Thyroid gland (tissue), 4 donors: ENCODE results near the gene GDNF. TPM values are rescaled to one million over a fixed set of nuclear protein-coding genes. Genes with fewer than 3 reads are reported as not detected.

Experiments
- DNase-seq, 2 donors: peaks; one replicate each; pipeline ENCODE4 v3.0.0-alpha.2; 2019
- H3K27ac ChIP-seq, 3 donors: fragments of 200-600 bp; sonication (generic); 1 replicate in 2 of 3; 2 replicates in 1 of 3; pipeline ENCODE4 v1.5.1; 2016 to 2019; ENCODE audit warnings: mild to moderate bottlenecking in 1 of 3, moderate library complexity in 1 of 3
- H3K27me3 ChIP-seq: fragments of 200-600 bp; sonication (generic); one replicate; pipeline ENCODE4 v1.5.1; 2019
- H3K36me3 ChIP-seq, 2 donors: fragments of 200-600 bp; sonication (generic); one replicate each; pipeline ENCODE4 v1.5.1; 2016 to 2019
- H3K4me1 ChIP-seq, 2 donors: fragments of 200-600 bp; sonication (generic); one replicate each; pipeline ENCODE4 v1.5.1; 2017 to 2019
- H3K4me3 ChIP-seq, 3 donors: fragments of 200-600 bp; sonication (generic); replicated peaks in 1 of 3; 1 replicate in 2 of 3; 2 replicates in 1 of 3; pipeline ENCODE4 v1.5.1; 2016; ENCODE audit warnings: mild to moderate bottlenecking in 1 of 3
- H3K9me3 ChIP-seq: fragments of 200-600 bp; sonication (generic); one replicate; pipeline ENCODE4 v1.5.1; 2017
- POLR2A ChIP-seq, 2 donors: fragments of 450-650 bp; IDR thresholded peaks; one replicate each; pipeline ENCODE4 v1.6.1; 2017; ENCODE audit warnings: antibody characterized with exemption in 2 of 2, mild to moderate bottlenecking in 2 of 2, moderate library complexity in 1 of 2
- WGBS, 2 donors: methylation state at CpG; one replicate each; pipeline ENCODE4 v1.1.5; 2017; 5-methylcytosine and 5-hydroxymethylcytosine counted together
- intact Hi-C: fragments of 100-400 bp; cut with DNase I; formaldehyde crosslinking; loops from one replicate; pipeline ENCODE4 v1.15.1; 2023
- total RNA-seq, 4 donors: library from RNA; depleted of rRNA; stranded (reverse); fragments of >200 nt; gene quantifications; one replicate each; pipeline ENCODE4 v1.2.3, GENCODE V29; 2016
- TF ChIP-seq, protein P1 (sequence below), 6 experiments: fragments of 200-600 bp in 3 of 6; fragments of 450-650 bp in 3 of 6; sonication (generic) in 3 of 6; IDR thresholded peaks; one replicate each; pipeline ENCODE4 v1.5.1; 2016 to 2019; ENCODE audit warnings: antibody characterized with exemption in 6 of 6, mild to moderate bottlenecking in 2 of 6, inconsistent platforms in 1 of 6, moderate library complexity in 1 of 6

The GDNF gene
- total RNA-seq, 4 donors from 2014 or later: not detected

DNA sequence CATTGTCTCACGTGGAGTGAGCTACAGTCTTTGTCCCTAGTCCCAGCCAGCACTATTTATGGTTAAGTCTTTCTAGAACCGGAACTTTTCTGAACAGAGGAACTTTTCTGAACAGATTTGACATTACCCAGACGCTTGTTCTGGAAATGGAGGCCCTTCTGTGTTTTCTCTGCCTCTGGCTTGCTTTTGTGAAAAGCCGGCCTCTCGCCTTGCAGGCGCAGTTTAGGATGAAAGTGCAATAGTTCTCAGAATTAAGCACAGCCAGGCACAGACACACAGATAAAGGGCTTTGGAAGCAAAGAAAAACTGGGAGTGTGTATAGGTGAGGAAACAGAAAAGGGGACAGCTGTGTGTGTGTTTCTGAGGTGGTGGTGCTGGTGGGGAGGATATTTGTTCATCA is 5.9 kb downstream of the GDNF start:
- Histone ChIP-seq H3K4me1 (peaks cover 20 to 24% of the 10 kb centered on the region in 2 donors), H3K36me3 (no peaks in the 10 kb centered on the region), H3K27me3 (peaks cover 21% of the 10 kb centered on the region), H3K27ac (no peak overlapping the region), H3K9me3 (no peaks in the 10 kb centered on the region), H3K4me3 (no peak overlapping the region)
- intact Hi-C loops: no loop called here
- TF ChIP-seq, protein P1, sequence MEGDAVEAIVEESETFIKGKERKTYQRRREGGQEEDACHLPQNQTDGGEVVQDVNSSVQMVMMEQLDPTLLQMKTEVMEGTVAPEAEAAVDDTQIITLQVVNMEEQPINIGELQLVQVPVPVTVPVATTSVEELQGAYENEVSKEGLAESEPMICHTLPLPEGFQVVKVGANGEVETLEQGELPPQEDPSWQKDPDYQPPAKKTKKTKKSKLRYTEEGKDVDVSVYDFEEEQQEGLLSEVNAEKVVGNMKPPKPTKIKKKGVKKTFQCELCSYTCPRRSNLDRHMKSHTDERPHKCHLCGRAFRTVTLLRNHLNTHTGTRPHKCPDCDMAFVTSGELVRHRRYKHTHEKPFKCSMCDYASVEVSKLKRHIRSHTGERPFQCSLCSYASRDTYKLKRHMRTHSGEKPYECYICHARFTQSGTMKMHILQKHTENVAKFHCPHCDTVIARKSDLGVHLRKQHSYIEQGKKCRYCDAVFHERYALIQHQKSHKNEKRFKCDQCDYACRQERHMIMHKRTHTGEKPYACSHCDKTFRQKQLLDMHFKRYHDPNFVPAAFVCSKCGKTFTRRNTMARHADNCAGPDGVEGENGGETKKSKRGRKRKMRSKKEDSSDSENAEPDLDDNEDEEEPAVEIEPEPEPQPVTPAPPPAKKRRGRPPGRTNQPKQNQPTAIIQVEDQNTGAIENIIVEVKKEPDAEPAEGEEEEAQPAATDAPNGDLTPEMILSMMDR (IDR thresholded peaks at IDR 0.05): no peak
- no peak for TF ChIP-seq POLR2A (IDR thresholded peaks at IDR 0.05)
- 74% methylated on average over 6 of the region's 6 CpGs for WGBS, 2 donors
- DNase-seq: no peak

DNA sequence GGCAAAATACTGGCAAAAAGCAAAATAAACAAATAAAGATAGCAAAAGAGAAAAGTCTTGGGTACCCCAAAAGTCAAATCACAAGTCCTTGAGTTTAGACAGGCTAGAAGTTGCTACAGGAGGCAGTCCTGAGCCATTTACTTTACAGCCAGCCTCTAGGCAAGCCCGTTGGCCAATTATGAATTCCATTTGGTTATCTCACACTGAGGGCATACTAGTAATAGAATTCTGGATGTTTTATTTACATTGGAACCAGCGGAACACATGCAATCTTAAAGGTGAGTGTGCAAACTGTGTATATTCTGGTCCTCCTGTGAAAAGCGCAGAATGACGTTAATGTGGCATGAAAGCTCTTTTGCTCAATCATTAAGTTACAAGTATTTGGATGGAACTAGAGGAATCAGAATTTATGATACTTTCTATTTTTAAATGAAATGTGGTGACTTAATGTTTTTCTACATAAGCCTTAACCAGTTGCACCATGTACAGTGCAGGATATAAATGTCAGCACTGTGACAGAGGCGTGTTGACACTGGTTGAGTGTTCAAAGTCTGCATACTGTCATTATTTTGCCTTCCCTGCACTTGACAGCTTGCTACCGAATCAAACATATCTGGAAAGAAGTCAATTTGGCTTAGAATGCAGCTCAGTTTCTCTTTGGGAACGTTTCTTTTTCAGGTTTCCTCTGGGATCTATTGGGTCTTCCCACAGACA is 7.9 kb downstream of the GDNF start:
- TF ChIP-seq POLR2A (IDR thresholded peaks at IDR 0.05): no peak
- TF ChIP-seq, protein P1 (IDR thresholded peaks at IDR 0.05): no peak
- no peaks in the 10 kb centered on the region for H3K36me3 ChIP-seq
- H3K4me1 ChIP-seq: peaks cover 7 to 8% of the 10 kb centered on the region in 2 donors
- no peak overlapping the region for H3K27ac ChIP-seq
- no peaks in the 10 kb centered on the region for H3K9me3 ChIP-seq
- intact Hi-C loops: no loop called here
- WGBS, 2 donors: 73 to 75% methylated on average over 7 of the region's 7 CpGs
- H3K27me3 ChIP-seq: peaks cover 10% of the 10 kb centered on the region
- no peak for DNase-seq
- H3K4me3 ChIP-seq: no peak overlapping the region

DNA sequence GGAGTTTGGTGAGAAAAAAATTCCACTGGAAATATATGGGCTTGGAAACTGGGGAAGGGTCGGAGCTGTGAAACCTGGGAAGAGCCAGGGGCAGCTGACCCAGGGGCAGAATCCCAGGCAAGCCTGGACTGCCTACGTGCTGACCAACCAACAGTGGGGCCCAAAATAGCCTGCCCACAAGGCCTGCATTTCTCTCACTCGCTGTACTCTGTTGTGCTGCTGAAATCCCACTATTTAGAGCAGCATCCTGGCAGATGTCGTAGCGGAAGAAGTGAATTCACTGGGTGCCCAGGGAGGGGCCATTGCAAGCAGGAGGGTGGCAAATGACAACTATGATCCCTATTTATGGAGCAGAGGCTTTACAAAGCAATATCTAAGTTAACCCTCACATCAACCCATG is 9.5 kb downstream of the GDNF start:
- no peak overlapping the region for H3K27ac ChIP-seq
- no peaks in the 10 kb centered on the region for H3K4me1 ChIP-seq
- H3K27me3 ChIP-seq: peaks cover 10% of the 10 kb centered on the region
- DNase-seq: no peak
- no peaks in the 10 kb centered on the region for H3K9me3 ChIP-seq
- H3K36me3 ChIP-seq: no peaks in the 10 kb centered on the region
- 89 to 92% methylated on average over 5 of the region's 5 CpGs for WGBS, 2 donors
- no peak for TF ChIP-seq POLR2A (IDR thresholded peaks at IDR 0.05)
- TF ChIP-seq, protein P1 (IDR thresholded peaks at IDR 0.05): no peak
- no peak overlapping the region for H3K4me3 ChIP-seq
- intact Hi-C loops: no loop called here

DNA sequence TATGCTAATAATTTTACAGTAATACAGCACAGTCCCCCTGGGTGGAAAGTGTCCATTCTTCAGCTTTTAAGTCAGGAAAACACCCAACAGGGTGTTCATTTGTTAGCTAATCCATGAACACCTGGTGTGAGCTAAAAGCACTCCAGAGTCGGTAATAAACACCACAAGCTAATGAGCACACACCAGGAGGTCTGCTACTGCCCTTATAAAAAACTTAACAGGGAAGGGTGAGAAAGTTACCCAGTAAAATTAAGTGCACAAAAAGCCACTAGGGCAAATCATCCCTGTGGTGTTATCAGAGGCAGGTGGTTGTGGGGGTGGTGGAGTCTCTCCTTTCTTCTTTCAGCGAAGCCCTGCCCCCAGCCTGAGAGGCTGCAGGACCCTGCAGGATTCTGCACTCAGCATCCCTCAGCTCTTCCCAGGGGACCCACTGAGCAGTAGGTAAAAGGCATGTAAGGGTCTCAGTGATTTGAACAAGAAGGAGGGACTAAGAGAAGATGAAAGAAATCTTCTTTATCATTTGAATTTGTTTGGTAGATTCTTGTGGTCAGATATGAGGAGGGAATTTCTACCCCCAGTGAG is 14.4 kb downstream of the GDNF start:
- no peak for DNase-seq
- no peak overlapping the region for H3K27ac ChIP-seq
- intact Hi-C loops: no loop called here
- 38 to 41% methylated on average over 2 of the region's 2 CpGs for WGBS, 2 donors
- no peaks in the 10 kb centered on the region for H3K27me3 ChIP-seq
- H3K36me3 ChIP-seq: no peaks in the 10 kb centered on the region
- TF ChIP-seq, protein P1 (IDR thresholded peaks at IDR 0.05): no peak
- no peak for TF ChIP-seq POLR2A (IDR thresholded peaks at IDR 0.05)
- no peaks in the 10 kb centered on the region for H3K4me1 ChIP-seq
- no peak overlapping the region for H3K4me3 ChIP-seq
- H3K9me3 ChIP-seq: no peaks in the 10 kb centered on the region

- H3K27me3 ChIP-seq: no peaks in the 10 kb centered on the region
- TF ChIP-seq POLR2A (IDR thresholded peaks at IDR 0.05): no peak
- TF ChIP-seq, protein P1 (IDR thresholded peaks at IDR 0.05): no peak
- no peaks in the 10 kb centered on the region for H3K9me3 ChIP-seq
- no peak overlapping the region for H3K27ac ChIP-seq
- DNase-seq: no peak
- H3K36me3 ChIP-seq: no peaks in the 10 kb centered on the region
- intact Hi-C loops: no loop called here
- no peak overlapping the region for H3K4me3 ChIP-seq
- 86 to 90% methylated on average over 11 of the region's 11 CpGs for WGBS, 2 donors
- no peaks in the 10 kb centered on the region for H3K4me1 ChIP-seq
Observed at GRCh38 chr5:37823433-37824152, 16.2 kb downstream of the GDNF start.
